Measurements from ENCODE around the gene ERMARD.

Gene ERMARD

GRCh38 chr6:169825558-169826225 is 74.3 kb downstream of the ERMARD start:
- no peak for TF ChIP-seq TAF1 (IDR thresholded peaks at IDR 0.05; ENCODE audit: low read depth)
- no peak for TF ChIP-seq NFIC (IDR thresholded peaks at IDR 0.05)
- TF ChIP-seq YY1 (IDR thresholded peaks at IDR 0.05; ENCODE audit: low read depth), result no peak
- TF ChIP-seq CEBPB (IDR thresholded peaks at IDR 0.05), result no peak
- TF ChIP-seq CREB1 (IDR thresholded peaks at IDR 0.05; ENCODE audit: low read depth), result no peak
- TF ChIP-seq TCF12 (IDR thresholded peaks at IDR 0.05; ENCODE audit: low read depth), result no peak
- no peak for TF ChIP-seq REST (IDR thresholded peaks at IDR 0.05; ENCODE audit: low read depth)
- TF ChIP-seq FOXM1 (IDR thresholded peaks at IDR 0.05; ENCODE audit: borderline replicate concordance, low read depth), result no peak
- TF ChIP-seq EGR1 (IDR thresholded peaks at IDR 0.05), result no peak
- no peak for TF ChIP-seq RAD21 (IDR thresholded peaks at IDR 0.05; ENCODE audit: low read depth)
- no peak for TF ChIP-seq TEAD4 (IDR thresholded peaks at IDR 0.05)
- no peak for TF ChIP-seq USF1 (IDR thresholded peaks at IDR 0.05)

- TF ChIP-seq YY1 (IDR thresholded peaks at IDR 0.05; ENCODE audit: low read depth) (no peak), RAD21 (IDR thresholded peaks at IDR 0.05; ENCODE audit: low read depth) (no peak), CREB1 (IDR thresholded peaks at IDR 0.05; ENCODE audit: low read depth) (no peak), REST (IDR thresholded peaks at IDR 0.05; ENCODE audit: low read depth) (no peak), ZBTB7A (IDR thresholded peaks at IDR 0.05; ENCODE audit: low read depth) (no peak), TEAD4 (IDR thresholded peaks at IDR 0.05) (no peak), TAF1 (IDR thresholded peaks at IDR 0.05; ENCODE audit: low read depth) (no peak), EP300 (IDR thresholded peaks at IDR 0.05; ENCODE audit: borderline replicate concordance) (no peak), CEBPB (IDR thresholded peaks at IDR 0.05) (no peak), NFIC (IDR thresholded peaks at IDR 0.05) (no peak), MAX (IDR thresholded peaks at IDR 0.05) (no peak), FOXM1 (IDR thresholded peaks at IDR 0.05; ENCODE audit: borderline replicate concordance, low read depth) (no peak), TCF12 (IDR thresholded peaks at IDR 0.05; ENCODE audit: low read depth) (no peak), USF1 (IDR thresholded peaks at IDR 0.05) (no peak), EGR1 (IDR thresholded peaks at IDR 0.05) (no peak)
Measured at GRCh38 chr6:169826697-169827096, 75.3 kb downstream of the ERMARD start.

- TF ChIP-seq TEAD4 (IDR thresholded peaks at IDR 0.05) (no peak), TAF1 (IDR thresholded peaks at IDR 0.05; ENCODE audit: low read depth) (no peak), TCF12 (IDR thresholded peaks at IDR 0.05; ENCODE audit: low read depth) (no peak), MAX (IDR thresholded peaks at IDR 0.05) (no peak), EP300 (IDR thresholded peaks at IDR 0.05; ENCODE audit: borderline replicate concordance) (no peak), FOXM1 (IDR thresholded peaks at IDR 0.05; ENCODE audit: borderline replicate concordance, low read depth) (no peak), USF1 (IDR thresholded peaks at IDR 0.05) (no peak), NFIC (IDR thresholded peaks at IDR 0.05) (no peak), CEBPB (IDR thresholded peaks at IDR 0.05) (no peak), REST (IDR thresholded peaks at IDR 0.05; ENCODE audit: low read depth) (no peak), YY1 (IDR thresholded peaks at IDR 0.05; ENCODE audit: low read depth) (no peak), CREB1 (IDR thresholded peaks at IDR 0.05; ENCODE audit: low read depth) (no peak), ZBTB7A (IDR thresholded peaks at IDR 0.05; ENCODE audit: low read depth) (no peak), EGR1 (IDR thresholded peaks at IDR 0.05) (no peak), RAD21 (IDR thresholded peaks at IDR 0.05; ENCODE audit: low read depth) (no peak)
Measured at GRCh38 chr6:169827290-169827717, 75.9 kb downstream of the ERMARD start.

Data from Ishikawa (cell line).